A673 (cell line): Measurements from ENCODE around the gene IBA57. TPM values are rescaled to one million over a fixed set of nuclear protein-coding genes. Genes with fewer than 3 reads are reported as not detected.

Source experiments
- BruUV-seq: library from RNA; stranded (reverse); fragments of 400-500 nt; replicated peaks from 2 replicates; lab custom pipeline; 2021; lab: Mats Ljungman, UMichigan
- CTCF ChIA-PET: fragments of 300-600 bp; sonication (Branson Sonifier 250); formaldehyde crosslinking; loops from one replicate; lab custom pipeline; 2022; ENCODE audit warnings: antibody characterized with exemption; lab: Charles Lee
- POLR2A ChIA-PET: fragments of 300-600 bp; sonication (Branson Sonifier 250); formaldehyde crosslinking; loops from one replicate; lab custom pipeline; 2022; ENCODE audit warnings: antibody characterized with exemption; ENCODE audit not compliant: low non-redundant PET; lab: Charles Lee
- DNase-seq: peaks from one replicate; pipeline ENCODE4 v3.0.0-alpha.2; 2015; ENCODE audit warnings: low spot score
- H3K27ac ChIP-seq: fragments of 200-600 bp; sonication (generic); 2 replicates; pipeline ENCODE4 v1.5.1; 2016; ENCODE audit warnings: mixed run types, low read depth, mild to moderate bottlenecking, mixed read lengths, antibody characterized with exemption, low read length; ENCODE audit not compliant: poor library complexity, severe bottlenecking
- H3K27me3 ChIP-seq: fragments of 200-600 bp; sonication (generic); replicated peaks from 2 replicates; pipeline ENCODE4 v1.6.1; 2017; ENCODE audit warnings: mixed run types, low read depth, mild to moderate bottlenecking, mixed read lengths, antibody characterized with exemption, low read length; ENCODE audit not compliant: insufficient read depth, poor library complexity
- H3K36me3 ChIP-seq: fragments of 200-600 bp; sonication (generic); 2 replicates; pipeline ENCODE4 v1.6.1; 2016; ENCODE audit warnings: mixed run types, mild to moderate bottlenecking, mixed read lengths, antibody characterized with exemption, low read length; ENCODE audit not compliant: insufficient read depth, poor library complexity, severe bottlenecking
- H3K4me1 ChIP-seq: fragments of 200-600 bp; sonication (generic); 2 replicates; pipeline ENCODE4 v1.6.1; 2017; ENCODE audit warnings: mixed run types, mild to moderate bottlenecking, mixed read lengths, antibody characterized with exemption, low read length; ENCODE audit not compliant: insufficient read depth, poor library complexity, severe bottlenecking
- H3K4me3 ChIP-seq: fragments of 200-600 bp; sonication (generic); 2 replicates; pipeline ENCODE4 v1.5.1; 2016; ENCODE audit warnings: low read depth, mixed run types, mild to moderate bottlenecking, mixed read lengths, low read length; ENCODE audit not compliant: poor library complexity, severe bottlenecking
- H3K9me3 ChIP-seq: fragments of 200-600 bp; sonication (generic); 2 replicates; pipeline ENCODE4 v1.6.1; 2016; ENCODE audit warnings: mixed run types, low read depth, mild to moderate bottlenecking, mixed read lengths, antibody characterized with exemption, low read length; ENCODE audit not compliant: poor library complexity, severe bottlenecking
- CTCF ChIP-seq: fragments of 300-800, 200-600 bp; sonication (generic); conservative IDR thresholded peaks from 2 replicates; pipeline ENCODE4 v1.5.1; 2017; ENCODE audit warnings: low read depth, mild to moderate bottlenecking, antibody characterized with exemption, low read length, moderate library complexity, mixed read lengths
- EZH2 ChIP-seq: fragments of 200-600 bp; sonication (generic); IDR thresholded peaks from 2 replicates; pipeline ENCODE4 v1.6.1; 2017; ENCODE audit warnings: borderline replicate concordance, low read depth, mild to moderate bottlenecking, mixed read lengths, antibody characterized with exemption, low read length; ENCODE audit not compliant: poor library complexity, severe bottlenecking
- intact Hi-C: fragments of 100-400 bp; cut with micrococcal nuclease; formaldehyde crosslinking; loops from one replicate; pipeline ENCODE4 v1.10.0; 2022; ENCODE audit not compliant: unreplicated experiment
- total RNA-seq: library from RNA; stranded (reverse); gene quantifications from 2 replicates; pipeline ENCODE4 v1.2.3, GENCODE V29; 2021

Gene IBA57
- total RNA-seq, 1 experiment from 2014 or later, result 12.1 TPM

- intact Hi-C loops, result no loop called here
- no peak for TF ChIP-seq CTCF
- no peak for TF ChIP-seq EZH2
- Histone ChIP-seq H3K4me1 (no peaks in the 10 kb centered on the region), H3K27ac (no peak overlapping the region), H3K9me3 (peaks cover 8% of the 10 kb centered on the region), H3K4me3 (no peak overlapping the region), H3K36me3 (no peaks in the 10 kb centered on the region), H3K27me3 (no peaks in the 10 kb centered on the region)
- no peak for DNase-seq
- CTCF ChIA-PET, result no interaction called here
- BruUV-seq, result no TSS peak
- POLR2A ChIA-PET, result no interaction called here
Measured at GRCh38 chr1:228123505-228123904, 42.1 kb upstream of the IBA57 start.

GRCh38 chr1:228125185-228125584 lies 40.4 kb upstream of the IBA57 start:
- no peak for DNase-seq
- intact Hi-C loops, result no loop called here
- H3K36me3 ChIP-seq, result no peaks in the 10 kb centered on the region
- TF ChIP-seq EZH2, result no peak
- no peak for TF ChIP-seq CTCF
- ChIA-PET CTCF (no interaction called here), POLR2A (no interaction called here)
- H3K4me3 ChIP-seq, result no peak overlapping the region
- no peaks in the 10 kb centered on the region for H3K4me1 ChIP-seq
- BruUV-seq, result no TSS peak
- H3K27ac ChIP-seq, result no peak overlapping the region
- H3K9me3 ChIP-seq, result no peaks in the 10 kb centered on the region
- H3K27me3 ChIP-seq, result no peaks in the 10 kb centered on the region

DNA sequence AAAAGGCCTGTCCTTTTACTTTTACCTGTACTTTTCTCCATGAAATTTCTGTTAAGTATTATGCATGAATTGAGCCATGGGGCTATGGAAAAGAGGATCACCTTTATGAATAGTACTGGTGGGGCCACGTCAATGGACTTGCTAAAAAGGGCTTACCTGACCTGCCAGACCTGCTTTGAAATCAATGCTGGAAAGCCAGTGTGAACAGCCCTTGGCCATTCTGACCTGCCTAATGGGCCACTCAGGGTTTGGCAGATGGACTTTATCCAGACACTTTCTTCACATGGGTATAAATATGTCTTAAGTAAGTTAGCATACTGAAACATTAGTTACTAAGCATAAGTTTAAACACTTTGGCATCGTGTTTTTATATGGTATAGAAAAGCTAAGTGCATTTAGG lies 33.8 kb upstream of the IBA57 start:
- BruUV-seq, result no TSS peak
- Histone ChIP-seq H3K36me3 (no peaks in the 10 kb centered on the region), H3K9me3 (no peaks in the 10 kb centered on the region), H3K4me1 (no peaks in the 10 kb centered on the region), H3K27me3 (peaks cover 28% of the 10 kb centered on the region), H3K4me3 (no peak overlapping the region), H3K27ac (no peak overlapping the region)
- ChIA-PET POLR2A (interaction anchor here (0.6 kb wide), 1 partner anchor 10 kb away, joined by 3 read pairs; no protein-coding TSS in a partner anchor), CTCF (no interaction called here)
- DNase-seq, result no peak
- TF ChIP-seq CTCF, result no peak
- no peak for TF ChIP-seq EZH2
- intact Hi-C loops, result loop anchor here (5.0 kb wide), 1 partner anchor 386 kb away; no protein-coding TSS in a partner anchor
